Activated CD8-positive, alpha-beta T cell treated with anti-CD3 and anti-CD28 coated beads for 36 hours (primary cell): Measurements from ENCODE around the gene SAMD4A. TPM values are rescaled to one million over a fixed set of nuclear protein-coding genes. Genes with fewer than 3 reads are reported as not detected.

ENCODE experiments used
- ATAC-seq: fragments of 200-7000 bp; cut with Tn5 transposase; one replicate; pipeline ENCODE4 v1.10.0; 2021; ENCODE audit warnings: mild to moderate bottlenecking, moderate library complexity
- CTCF ChIA-PET: fragments of 350-600 bp; sonication (Branson Sonifier 250); formaldehyde crosslinking; loops from one replicate; lab custom pipeline; 2021; ENCODE audit warnings: antibody characterized with exemption; lab: Charles Lee
- POLR2A ChIA-PET: fragments of 350-600 bp; sonication (Branson Sonifier 250); formaldehyde crosslinking; loops from one replicate; lab custom pipeline; 2021; ENCODE audit warnings: antibody characterized with exemption; lab: Charles Lee
- DNase-seq: peaks from one replicate; pipeline ENCODE4 v3.0.0-alpha.2; 2020
- H3K27ac Mint-ChIP-seq: one replicate; pipeline ENCODE4 v1.8.0; 2021; ENCODE audit warnings: mild to moderate bottlenecking, mixed read lengths
- H3K27me3 Mint-ChIP-seq: one replicate; pipeline ENCODE4 v1.8.0; 2021; ENCODE audit warnings: mixed read lengths
- H3K36me3 Mint-ChIP-seq: one replicate; pipeline ENCODE4 v1.8.0; 2021; ENCODE audit warnings: low read depth, mixed read lengths
- H3K4me1 Mint-ChIP-seq: one replicate; pipeline ENCODE4 v1.8.0; 2021; ENCODE audit warnings: low read depth, mixed read lengths
- H3K4me3 Mint-ChIP-seq: one replicate; pipeline ENCODE4 v1.8.0; 2021; ENCODE audit warnings: mild to moderate bottlenecking, moderate library complexity, mixed read lengths
- H3K9me3 Mint-ChIP-seq: one replicate; pipeline ENCODE4 v1.8.0; 2021; ENCODE audit warnings: mixed read lengths
- intact Hi-C: fragments of 100-400 bp; cut with micrococcal nuclease; formaldehyde crosslinking; loops from one replicate; pipeline ENCODE4 v1.10.0; 2022
- total RNA-seq, 2 experiments: library from RNA; stranded (reverse); gene quantifications; one replicate each; pipeline ENCODE4 v1.2.3, GENCODE V29; 2021
- TF ChIP-seq, protein P1 (sequence below): fragments of 200-600 bp; IDR thresholded peaks from one replicate; pipeline ENCODE4 v1.8.0; 2022; ENCODE audit warnings: antibody characterized with exemption, mild to moderate bottlenecking

SAMD4A gene
- total RNA-seq, 2 experiments from 2014 or later = 4.5 to 4.9 TPM

- Mint-ChIP-seq H3K27ac (no peak overlapping the region), H3K36me3 (no peaks in the 10 kb centered on the region), H3K4me1 (no peaks in the 10 kb centered on the region), H3K9me3 (peaks cover 19% of the 10 kb centered on the region), H3K4me3 (no peak overlapping the region), H3K27me3 (peaks cover 6% of the 10 kb centered on the region)
- ATAC-seq (no peak), DNase-seq (no peak)
- ChIA-PET CTCF (no interaction called here), POLR2A (no interaction called here)
- intact Hi-C loops = no loop called here
- TF ChIP-seq, protein P1, sequence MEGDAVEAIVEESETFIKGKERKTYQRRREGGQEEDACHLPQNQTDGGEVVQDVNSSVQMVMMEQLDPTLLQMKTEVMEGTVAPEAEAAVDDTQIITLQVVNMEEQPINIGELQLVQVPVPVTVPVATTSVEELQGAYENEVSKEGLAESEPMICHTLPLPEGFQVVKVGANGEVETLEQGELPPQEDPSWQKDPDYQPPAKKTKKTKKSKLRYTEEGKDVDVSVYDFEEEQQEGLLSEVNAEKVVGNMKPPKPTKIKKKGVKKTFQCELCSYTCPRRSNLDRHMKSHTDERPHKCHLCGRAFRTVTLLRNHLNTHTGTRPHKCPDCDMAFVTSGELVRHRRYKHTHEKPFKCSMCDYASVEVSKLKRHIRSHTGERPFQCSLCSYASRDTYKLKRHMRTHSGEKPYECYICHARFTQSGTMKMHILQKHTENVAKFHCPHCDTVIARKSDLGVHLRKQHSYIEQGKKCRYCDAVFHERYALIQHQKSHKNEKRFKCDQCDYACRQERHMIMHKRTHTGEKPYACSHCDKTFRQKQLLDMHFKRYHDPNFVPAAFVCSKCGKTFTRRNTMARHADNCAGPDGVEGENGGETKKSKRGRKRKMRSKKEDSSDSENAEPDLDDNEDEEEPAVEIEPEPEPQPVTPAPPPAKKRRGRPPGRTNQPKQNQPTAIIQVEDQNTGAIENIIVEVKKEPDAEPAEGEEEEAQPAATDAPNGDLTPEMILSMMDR = no peak
Measured at GRCh38 chr14:54828037-54828436, 261.1 kb downstream of the SAMD4A start.

DNA sequence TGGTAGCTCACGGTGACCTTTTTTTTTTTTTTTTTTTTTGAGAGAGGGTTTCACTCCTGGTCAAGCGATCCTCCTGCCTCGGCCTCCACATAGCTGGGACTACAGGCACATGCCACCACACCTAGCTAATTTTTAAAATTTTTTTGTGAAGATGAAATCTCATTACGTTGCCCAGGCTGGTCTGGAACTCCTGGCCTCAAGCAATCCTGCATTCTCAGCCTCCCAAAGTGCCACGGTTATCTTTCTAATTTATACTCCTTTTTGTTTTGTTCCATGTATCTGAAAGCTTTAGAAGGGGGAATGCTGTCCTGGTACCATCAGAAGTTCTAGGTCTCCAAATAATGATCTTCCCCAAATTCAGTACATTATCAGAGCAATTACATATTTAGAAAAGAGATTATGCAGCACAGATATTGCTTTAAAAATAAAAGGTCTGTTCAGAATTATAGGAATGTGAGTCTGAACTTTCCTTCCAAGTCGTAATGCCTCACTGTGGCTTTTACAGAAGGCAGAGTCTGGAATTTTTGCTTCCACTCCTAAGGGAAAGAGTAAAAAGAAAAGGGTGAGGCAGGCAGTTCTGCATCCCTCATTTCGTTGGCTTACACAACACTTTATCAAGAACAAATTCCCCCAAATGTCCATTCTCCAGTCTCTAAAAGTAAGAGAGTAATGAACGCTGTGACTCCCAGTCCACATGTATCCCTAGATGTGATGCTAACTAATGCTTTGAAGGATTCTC is 262.7 kb downstream of the SAMD4A start:
- Mint-ChIP-seq H3K4me1 (no peaks in the 10 kb centered on the region), H3K9me3 (peaks cover 9% of the 10 kb centered on the region), H3K36me3 (no peaks in the 10 kb centered on the region), H3K4me3 (no peak overlapping the region), H3K27ac (no peak overlapping the region), H3K27me3 (peaks cover 6% of the 10 kb centered on the region)
- no peak for ATAC-seq
- POLR2A ChIA-PET = no interaction called here
- TF ChIP-seq, protein P1 = no peak
- intact Hi-C loops = no loop called here
- CTCF ChIA-PET = interaction anchor here (0.6 to 1.3 kb wide), 3 partner anchors 12 to 216 kb away, joined by 4 to 5 read pairs (median 4); no protein-coding TSS in a partner anchor
- no peak for DNase-seq

DNA sequence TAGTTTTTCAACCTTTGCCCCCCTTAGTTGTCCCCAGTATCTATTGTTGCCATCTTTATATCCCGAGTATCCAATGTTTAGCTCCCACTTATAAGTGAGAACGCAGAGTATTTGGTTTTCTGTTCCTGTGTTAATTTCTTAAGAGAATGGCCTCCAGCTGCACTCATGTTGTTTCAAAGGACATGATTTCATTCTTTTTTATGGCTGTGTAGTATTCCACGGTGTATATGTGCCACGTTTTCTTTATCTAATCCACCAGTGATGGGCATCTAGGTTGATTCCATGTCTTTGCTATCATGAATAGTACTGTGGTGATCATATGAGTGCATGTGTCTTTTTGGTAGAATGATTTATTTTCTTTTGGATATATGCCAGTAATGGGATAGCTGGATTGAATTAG is 263.7 kb downstream of the SAMD4A start:
- Mint-ChIP-seq H3K9me3 (peaks cover 5% of the 10 kb centered on the region), H3K4me1 (no peaks in the 10 kb centered on the region), H3K4me3 (no peak overlapping the region), H3K36me3 (no peaks in the 10 kb centered on the region), H3K27me3 (peaks cover 6% of the 10 kb centered on the region), H3K27ac (no peak overlapping the region)
- POLR2A ChIA-PET = interaction anchor here (0.6 kb wide), 1 partner anchor 46 kb away, joined by 3 read pairs; no protein-coding TSS in a partner anchor
- intact Hi-C loops = no loop called here
- CTCF ChIA-PET = interaction anchor here (0.6 to 1.4 kb wide), 4 partner anchors 11 to 56 kb away, joined by 3 to 5 read pairs (median 4); no protein-coding TSS in a partner anchor
- DNase-seq (no peak), ATAC-seq (no peak)
- TF ChIP-seq, protein P1 = no peak

DNA sequence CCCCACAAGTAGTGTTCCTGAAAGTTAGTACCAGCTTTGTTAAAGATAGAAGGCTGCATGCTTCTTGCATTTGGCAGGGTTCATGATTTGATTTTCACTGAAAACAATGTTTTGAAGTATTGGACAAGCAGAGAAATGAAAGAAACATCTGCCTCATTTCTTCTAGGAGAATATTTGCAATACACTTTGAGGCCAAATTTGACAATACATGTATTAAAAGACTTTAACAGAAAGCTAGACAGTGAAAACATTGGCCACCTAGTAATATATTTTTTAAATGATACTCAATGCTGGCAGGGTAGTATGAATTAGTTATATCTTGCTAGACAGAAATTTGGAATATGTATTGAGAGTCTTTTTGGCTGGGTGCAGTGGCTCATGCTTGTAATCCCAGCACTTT is 267.2 kb downstream of the SAMD4A start:
- no peaks in the 10 kb centered on the region for H3K36me3 Mint-ChIP-seq
- TF ChIP-seq, protein P1 = no peak
- CTCF ChIA-PET = no interaction called here
- peaks cover 5% of the 10 kb centered on the region for H3K9me3 Mint-ChIP-seq
- H3K27ac Mint-ChIP-seq = no peak overlapping the region
- no peak for DNase-seq
- peaks cover 6% of the 10 kb centered on the region for H3K27me3 Mint-ChIP-seq
- H3K4me1 Mint-ChIP-seq = no peaks in the 10 kb centered on the region
- ATAC-seq = no peak
- intact Hi-C loops = no loop called here
- H3K4me3 Mint-ChIP-seq = no peak overlapping the region
- POLR2A ChIA-PET = no interaction called here

- Mint-ChIP-seq H3K4me1 (no peaks in the 10 kb centered on the region), H3K36me3 (peaks cover 4% of the 10 kb centered on the region)
- POLR2A ChIA-PET = no interaction called here
Measured at GRCh38 chr14:54834727-54835126, 267.8 kb downstream of the SAMD4A start.

More at GRCh38 chr14:54834727-54835126, 267.8 kb downstream of the SAMD4A start:
- no peak for ATAC-seq
- CTCF ChIA-PET = no interaction called here
- Mint-ChIP-seq H3K4me3 (no peak overlapping the region), H3K27ac (no peak overlapping the region), H3K9me3 (peaks cover 5% of the 10 kb centered on the region), H3K27me3 (peaks cover 6% of the 10 kb centered on the region)
- TF ChIP-seq, protein P1 = no peak
- intact Hi-C loops = no loop called here
- DNase-seq = no peak
